Loucy (cell line): ENCODE measurements around the gene SVEP1.
"Not testable (repeated sequence)": the region's sequence is repeated elsewhere in the genome, so short reads cannot be mapped to it uniquely, and the experiment has no call there.

ENCODE experiments used
- H2AFZ ChIP-seq: fragments of 200-600 bp; sonication (generic); 2 replicates; pipeline ENCODE4 v1.6.0; 2016; ENCODE audit warnings: antibody characterized with exemption, mild to moderate bottlenecking, low read length, moderate library complexity
- H3F3A ChIP-seq: fragments of 200-600 bp; 2 replicates; pipeline ENCODE4 v1.6.0; 2016; ENCODE audit warnings: antibody characterized with exemption, low read depth, mild to moderate bottlenecking
- H3K27me3 ChIP-seq: fragments of 200-600 bp; sonication (generic); 2 replicates; pipeline ENCODE4 v1.6.1; 2014; ENCODE audit warnings: low read length, mild to moderate bottlenecking; ENCODE audit not compliant: insufficient read depth, poor library complexity, severe bottlenecking
- H3K36me3 ChIP-seq: fragments of 200-600 bp; sonication (generic); 2 replicates; pipeline ENCODE4 v1.6.1; 2016; ENCODE audit warnings: low read length; ENCODE audit not compliant: insufficient read depth
- H3K4me1 ChIP-seq: fragments of 200-600 bp; sonication (generic); 2 replicates; pipeline ENCODE4 v1.5.1; 2014; ENCODE audit warnings: low read length, mild to moderate bottlenecking; ENCODE audit not compliant: insufficient read depth, poor library complexity, severe bottlenecking
- H3K4me2 ChIP-seq: fragments of 200-600 bp; sonication (generic); 2 replicates; pipeline ENCODE4 v1.6.0; 2014; ENCODE audit warnings: antibody characterized with exemption, low read length, low read depth, mild to moderate bottlenecking; ENCODE audit not compliant: poor library complexity, severe bottlenecking
- H3K4me3 ChIP-seq: fragments of 200-600 bp; sonication (generic); 2 replicates; pipeline ENCODE4 v1.5.1; 2014; ENCODE audit warnings: low read length, mild to moderate bottlenecking, mixed read lengths; ENCODE audit not compliant: poor library complexity, severe bottlenecking
- H3K79me2 ChIP-seq: fragments of 200-600 bp; sonication (generic); 2 replicates; pipeline ENCODE4 v1.6.1; 2014; ENCODE audit warnings: low read length; ENCODE audit not compliant: insufficient read depth
- H3K9ac ChIP-seq: fragments of 200-600 bp; sonication (generic); 2 replicates; pipeline ENCODE4 v1.6.0; 2014; ENCODE audit warnings: mild to moderate bottlenecking, low read depth, low read length, moderate library complexity; ENCODE audit not compliant: poor library complexity, severe bottlenecking
- H3K9me2 ChIP-seq: fragments of 200-600 bp; sonication (generic); replicated peaks from 2 replicates; pipeline ENCODE4 v1.6.1; 2016; ENCODE audit warnings: low read depth, low read length, mixed read lengths
- H3K9me3 ChIP-seq: fragments of 200-600 bp; sonication (generic); 2 replicates; pipeline ENCODE4 v1.6.1; 2014; ENCODE audit warnings: mild to moderate bottlenecking, antibody characterized with exemption, low read length, low read depth; ENCODE audit not compliant: insufficient read depth
- H4K20me1 ChIP-seq: fragments of 200-600 bp; sonication (generic); 2 replicates; pipeline ENCODE4 v1.6.0; 2014; ENCODE audit warnings: antibody characterized with exemption, low read length, mild to moderate bottlenecking; ENCODE audit not compliant: insufficient read depth, poor library complexity, severe bottlenecking
- EZH2phosphoT487 ChIP-seq: fragments of 200-600 bp; IDR thresholded peaks from 2 replicates; pipeline ENCODE4 v1.6.1; 2018; ENCODE audit warnings: antibody characterized with exemption, mild to moderate bottlenecking, moderate library complexity, borderline replicate concordance
- TF ChIP-seq, protein P1 (sequence below): fragments of 200-600 bp; sonication (generic); conservative IDR thresholded peaks from 2 replicates; pipeline ENCODE4 v1.5.1; 2014; ENCODE audit warnings: mild to moderate bottlenecking, antibody characterized with exemption, low read length

SVEP1 gene

DNA sequence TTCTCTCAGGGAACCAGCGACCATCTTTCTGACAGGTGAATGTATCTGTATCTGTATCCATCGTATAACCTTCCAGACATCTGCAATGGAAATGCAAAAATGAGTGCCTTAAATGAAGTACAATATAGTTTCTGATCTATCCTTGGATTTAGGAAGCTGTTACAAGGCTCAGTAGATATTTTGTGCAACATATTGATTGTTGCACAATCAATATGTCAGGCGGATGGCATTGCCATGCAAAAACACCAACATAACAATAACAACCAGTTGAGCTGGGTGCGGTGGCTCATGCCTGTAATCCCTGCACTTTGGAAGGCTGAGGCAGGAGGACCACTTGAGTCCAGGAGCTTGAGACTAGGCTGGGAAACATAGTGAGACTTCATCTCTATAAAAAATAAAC lies 175.1 kb downstream of the SVEP1 start:
- no peaks in the 10 kb centered on the region for H3K36me3 ChIP-seq
- H3K4me2 ChIP-seq = no peak overlapping the region
- H3K79me2 ChIP-seq = no peaks in the 10 kb centered on the region
- no peak for TF ChIP-seq EZH2phosphoT487
- TF ChIP-seq, protein P1, sequence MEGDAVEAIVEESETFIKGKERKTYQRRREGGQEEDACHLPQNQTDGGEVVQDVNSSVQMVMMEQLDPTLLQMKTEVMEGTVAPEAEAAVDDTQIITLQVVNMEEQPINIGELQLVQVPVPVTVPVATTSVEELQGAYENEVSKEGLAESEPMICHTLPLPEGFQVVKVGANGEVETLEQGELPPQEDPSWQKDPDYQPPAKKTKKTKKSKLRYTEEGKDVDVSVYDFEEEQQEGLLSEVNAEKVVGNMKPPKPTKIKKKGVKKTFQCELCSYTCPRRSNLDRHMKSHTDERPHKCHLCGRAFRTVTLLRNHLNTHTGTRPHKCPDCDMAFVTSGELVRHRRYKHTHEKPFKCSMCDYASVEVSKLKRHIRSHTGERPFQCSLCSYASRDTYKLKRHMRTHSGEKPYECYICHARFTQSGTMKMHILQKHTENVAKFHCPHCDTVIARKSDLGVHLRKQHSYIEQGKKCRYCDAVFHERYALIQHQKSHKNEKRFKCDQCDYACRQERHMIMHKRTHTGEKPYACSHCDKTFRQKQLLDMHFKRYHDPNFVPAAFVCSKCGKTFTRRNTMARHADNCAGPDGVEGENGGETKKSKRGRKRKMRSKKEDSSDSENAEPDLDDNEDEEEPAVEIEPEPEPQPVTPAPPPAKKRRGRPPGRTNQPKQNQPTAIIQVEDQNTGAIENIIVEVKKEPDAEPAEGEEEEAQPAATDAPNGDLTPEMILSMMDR = no peak
- no peak overlapping the region for H3K4me3 ChIP-seq
- H3K9ac ChIP-seq = no peak overlapping the region
- no peaks in the 10 kb centered on the region for H3K27me3 ChIP-seq
- no peaks in the 10 kb centered on the region for H3F3A ChIP-seq
- no peak overlapping the region for H2AFZ ChIP-seq
- H3K4me1 ChIP-seq = no peaks in the 10 kb centered on the region
- H3K9me3 ChIP-seq = no peaks in the 10 kb centered on the region
- H3K9me2 ChIP-seq = no peaks in the 10 kb centered on the region
- H4K20me1 ChIP-seq = no peaks in the 10 kb centered on the region

DNA sequence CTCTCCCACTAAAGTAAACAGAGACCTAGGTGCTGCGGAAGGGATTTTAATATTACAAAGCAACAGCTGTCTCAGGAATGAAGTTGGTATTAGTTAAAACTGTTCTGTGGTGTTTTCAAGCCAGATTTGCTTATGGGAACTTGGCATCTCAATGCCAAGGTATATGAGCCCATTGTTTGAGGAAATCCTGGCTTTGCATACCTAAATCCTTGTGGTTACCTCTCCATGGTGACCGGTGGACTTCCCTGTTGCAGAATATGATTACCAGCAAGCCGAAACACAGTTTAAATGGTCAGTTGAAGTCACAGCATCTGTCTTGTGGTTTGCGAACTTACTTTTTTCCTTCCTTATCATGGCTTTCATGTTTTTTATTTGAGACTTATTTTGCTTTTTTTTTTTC lies 179.6 kb downstream of the SVEP1 start:
- no peaks in the 10 kb centered on the region for H3K4me1 ChIP-seq
- H3K27me3 ChIP-seq = no peaks in the 10 kb centered on the region
- H3K9me2 ChIP-seq = no peaks in the 10 kb centered on the region
- H3K9ac ChIP-seq = no peak overlapping the region
- no peak overlapping the region for H2AFZ ChIP-seq
- no peak overlapping the region for H3K4me3 ChIP-seq
- no peaks in the 10 kb centered on the region for H3K9me3 ChIP-seq
- no peak overlapping the region for H3K4me2 ChIP-seq
- H3F3A ChIP-seq = no peaks in the 10 kb centered on the region
- H3K79me2 ChIP-seq = no peaks in the 10 kb centered on the region
- H3K36me3 ChIP-seq = no peaks in the 10 kb centered on the region
- no peaks in the 10 kb centered on the region for H4K20me1 ChIP-seq
- TF ChIP-seq, protein P1 = no peak
- TF ChIP-seq EZH2phosphoT487 = no peak

DNA sequence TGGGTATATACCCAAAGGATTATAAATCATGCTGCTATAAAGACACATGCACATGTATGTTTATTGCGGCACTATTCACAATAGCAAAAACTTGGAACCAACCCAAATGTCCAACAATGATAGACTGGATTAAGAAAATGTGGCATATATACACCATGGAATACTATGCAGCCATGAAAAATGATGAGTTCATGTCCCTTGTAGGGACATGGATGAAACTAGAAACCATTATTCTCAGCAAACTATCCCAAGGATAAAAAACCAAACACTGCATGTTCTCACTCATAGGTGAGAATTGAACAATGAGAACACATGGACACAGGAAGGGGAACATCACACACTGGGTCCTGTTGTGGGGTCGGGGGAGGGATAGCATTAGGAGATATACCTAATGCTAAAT lies 180.5 kb downstream of the SVEP1 start:
- not testable (repeated sequence) for H3K4me3 ChIP-seq, H3K9me2 ChIP-seq, H3F3A ChIP-seq, H4K20me1 ChIP-seq, H3K4me2 ChIP-seq, H3K9ac ChIP-seq, H3K9me3 ChIP-seq, H3K27me3 ChIP-seq, H3K79me2 ChIP-seq, H3K4me1 ChIP-seq, H2AFZ ChIP-seq, H3K36me3 ChIP-seq

DNA sequence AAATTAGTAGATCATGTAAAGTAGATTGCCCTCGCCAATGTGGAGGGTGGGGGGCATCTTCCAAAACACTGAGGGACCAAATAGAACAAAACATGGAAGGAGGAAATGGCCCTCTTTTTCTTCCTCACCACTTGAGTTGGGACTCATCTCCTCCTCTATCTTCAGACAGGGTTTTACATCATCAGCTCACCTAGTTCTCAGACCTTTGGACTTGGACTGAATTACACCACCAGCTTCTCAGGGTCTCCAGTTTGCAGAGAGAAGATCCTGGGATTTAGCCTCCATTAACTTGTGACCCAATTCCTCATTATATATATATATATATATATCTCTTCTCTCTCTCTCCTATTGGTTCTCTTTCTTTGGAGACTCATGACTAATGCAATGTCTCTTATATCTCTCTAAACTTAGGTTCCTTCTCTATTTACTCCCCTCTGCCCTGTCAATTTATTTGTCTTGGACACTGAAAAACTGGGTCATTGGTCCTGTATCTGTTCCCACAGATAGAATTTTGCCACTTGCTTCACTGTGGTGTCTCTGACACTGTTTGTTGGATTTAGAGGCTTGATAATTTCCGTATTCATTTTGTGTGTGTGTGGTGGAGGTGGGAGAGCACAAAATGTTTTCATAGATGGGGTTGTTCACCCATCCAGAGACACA lies 187.6 kb downstream of the SVEP1 start:
- Histone ChIP-seq H4K20me1 (no peaks in the 10 kb centered on the region), H2AFZ (no peak overlapping the region), H3K4me3 (no peak overlapping the region), H3K9me3 (no peaks in the 10 kb centered on the region), H3K9me2 (no peaks in the 10 kb centered on the region), H3K9ac (no peak overlapping the region), H3K27me3 (no peaks in the 10 kb centered on the region), H3K36me3 (no peaks in the 10 kb centered on the region), H3F3A (no peaks in the 10 kb centered on the region), H3K4me2 (no peak overlapping the region), H3K4me1 (no peaks in the 10 kb centered on the region), H3K79me2 (no peaks in the 10 kb centered on the region)
- TF ChIP-seq EZH2phosphoT487 = no peak
- TF ChIP-seq, protein P1 = no peak
